ENCODE data around the gene TAL1.

Gene TAL1

DNA sequence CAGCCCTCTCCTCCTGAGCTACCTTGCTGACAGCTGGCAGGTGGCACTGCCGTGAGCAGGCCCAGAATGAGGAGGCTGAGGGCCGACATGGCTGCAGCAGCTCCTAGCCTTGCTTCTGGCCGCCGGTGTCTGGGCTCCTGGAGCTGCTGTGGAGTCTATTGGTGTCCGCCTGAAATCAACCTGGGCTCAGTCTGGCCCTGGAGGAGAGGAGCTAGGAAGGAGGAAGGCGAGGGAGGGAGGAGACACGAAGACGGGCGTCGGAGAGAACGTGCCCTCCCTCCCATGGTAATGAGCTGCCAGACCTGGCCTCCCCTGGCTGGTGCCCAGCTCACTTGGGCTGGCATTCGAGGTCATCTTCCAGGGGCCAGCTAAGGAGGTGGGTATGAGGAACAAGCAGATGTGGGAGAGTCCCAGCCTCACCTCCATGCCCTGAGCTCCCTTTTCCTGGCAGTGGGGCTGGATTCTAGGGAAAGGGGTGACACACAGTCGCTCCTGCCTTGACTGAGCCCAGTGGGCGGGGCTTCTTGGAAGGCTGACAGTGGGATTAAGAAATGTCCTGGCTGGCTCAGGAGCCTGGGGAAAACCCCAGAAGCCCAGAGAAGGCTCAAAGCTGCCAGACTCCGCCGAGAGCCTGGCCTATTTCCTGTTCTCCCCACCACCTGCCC, 42.0 kb downstream of the TAL1 start, which contains the start of gene PDZK1IP1:
TSS of gene PDZK1IP1 (minus strand) at position 193 of the 665 bp plus-strand sequence. CDS start at position 89, 104 bp downstream.
- DNase-seq (ENCODE audit: extremely low read depth in 1 of 2, low read depth in 1 of 2): no peak

DNA sequence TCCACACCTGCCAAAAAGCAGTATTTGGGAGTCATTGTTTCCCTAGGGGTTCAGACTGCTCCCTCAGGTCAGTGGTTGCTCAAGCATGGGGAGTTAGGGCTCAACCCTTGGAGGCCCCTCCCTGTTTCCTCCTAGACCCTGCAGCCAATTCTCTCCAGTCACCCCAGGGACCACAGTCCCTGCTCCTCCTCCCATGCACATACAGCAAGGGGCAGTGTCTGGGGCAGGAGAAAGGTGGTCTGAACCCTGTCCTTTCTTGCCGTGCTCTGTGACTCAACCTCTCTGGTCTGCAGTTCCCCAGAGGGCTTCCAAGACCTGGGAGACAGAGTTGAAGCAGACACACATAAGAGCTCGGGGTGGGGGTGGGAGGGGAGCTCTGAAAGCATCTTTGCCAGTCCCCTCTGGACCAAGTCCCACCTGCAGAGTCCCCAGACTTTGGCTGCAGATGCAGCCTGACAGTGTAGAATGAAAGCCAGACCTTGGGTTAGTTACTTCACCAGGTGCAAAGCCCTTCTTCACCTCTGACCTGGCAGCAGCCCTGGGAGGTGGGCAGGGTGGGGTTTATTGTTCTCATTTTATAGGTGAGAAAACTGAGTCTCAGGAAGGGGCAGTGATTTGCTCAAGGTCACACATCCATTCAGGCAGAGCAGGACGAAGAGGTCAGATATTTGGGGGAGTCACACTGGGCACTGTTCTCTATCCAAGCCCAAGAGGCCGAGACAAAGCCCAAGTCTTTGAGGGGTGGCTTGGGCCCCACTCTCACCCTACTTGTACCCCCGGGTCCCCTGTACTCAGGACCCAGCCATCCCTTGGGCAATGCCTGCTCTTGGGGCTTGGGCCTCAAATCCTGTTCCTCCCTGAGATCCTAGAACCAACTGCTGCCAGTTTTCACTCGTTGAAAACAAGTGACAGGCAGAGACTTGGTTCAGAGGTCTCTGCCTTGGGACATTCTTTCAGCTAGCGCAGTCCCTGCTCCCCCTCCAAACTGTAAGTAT, 42.9 kb downstream of the TAL1 start:
- no peak for DNase-seq (ENCODE audit: extremely low read depth in 1 of 2, low read depth in 1 of 2)

DNA sequence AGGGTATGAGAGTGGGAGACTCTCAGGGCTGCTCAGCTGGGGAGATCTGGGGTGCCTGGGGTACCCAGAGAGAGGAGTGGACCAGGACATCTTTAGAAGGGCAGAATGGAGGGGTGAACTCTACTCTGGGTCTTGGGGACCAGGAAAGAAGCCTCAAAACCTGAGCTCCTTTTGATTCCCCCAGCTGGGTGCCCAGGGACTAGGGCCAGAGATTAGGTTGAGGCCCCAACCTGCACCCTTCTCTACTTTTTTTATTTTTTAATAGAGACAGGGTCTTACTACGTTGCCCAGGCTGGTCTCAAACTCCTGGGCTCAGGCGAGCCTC, 44.1 kb downstream of the TAL1 start:
- no peak for DNase-seq (ENCODE audit: extremely low read depth in 1 of 2, low read depth in 1 of 2)

DNA sequence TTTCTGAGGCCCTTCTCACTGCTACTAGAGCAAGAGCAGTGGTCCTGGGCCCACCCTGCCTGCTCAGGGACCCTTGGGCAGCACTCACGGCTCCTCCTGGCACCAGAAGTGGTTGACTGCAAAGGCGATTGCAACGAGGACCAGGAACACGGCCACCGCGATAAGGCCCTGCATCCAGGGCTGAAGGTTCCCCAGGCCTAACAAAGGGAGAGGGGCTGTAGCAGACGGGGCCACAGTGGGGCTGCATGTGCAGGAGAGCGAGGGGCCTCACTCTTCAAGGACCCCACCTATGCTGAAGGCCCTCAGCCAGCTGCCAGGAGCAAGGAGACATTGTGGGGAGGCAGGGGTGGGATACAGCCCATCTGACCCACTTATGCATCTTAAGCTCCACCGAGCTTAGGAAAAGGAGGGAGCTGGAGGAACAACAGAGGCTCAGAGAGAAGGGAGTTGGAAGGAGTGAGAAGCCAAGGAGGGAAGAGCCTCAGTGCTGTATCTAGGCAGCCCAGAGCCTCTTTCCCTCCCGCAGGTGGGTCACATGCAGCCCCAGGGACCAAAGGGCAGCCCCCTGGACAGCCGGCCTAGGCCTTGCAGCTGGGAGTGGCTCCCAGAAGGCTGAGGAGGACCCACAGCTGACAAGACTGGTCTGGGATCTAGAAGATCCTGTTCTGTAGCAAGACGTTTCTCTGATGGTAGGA, 44.6 kb downstream of the TAL1 start:
- no peak for DNase-seq (ENCODE audit: extremely low read depth in 1 of 2, low read depth in 1 of 2)

DNA sequence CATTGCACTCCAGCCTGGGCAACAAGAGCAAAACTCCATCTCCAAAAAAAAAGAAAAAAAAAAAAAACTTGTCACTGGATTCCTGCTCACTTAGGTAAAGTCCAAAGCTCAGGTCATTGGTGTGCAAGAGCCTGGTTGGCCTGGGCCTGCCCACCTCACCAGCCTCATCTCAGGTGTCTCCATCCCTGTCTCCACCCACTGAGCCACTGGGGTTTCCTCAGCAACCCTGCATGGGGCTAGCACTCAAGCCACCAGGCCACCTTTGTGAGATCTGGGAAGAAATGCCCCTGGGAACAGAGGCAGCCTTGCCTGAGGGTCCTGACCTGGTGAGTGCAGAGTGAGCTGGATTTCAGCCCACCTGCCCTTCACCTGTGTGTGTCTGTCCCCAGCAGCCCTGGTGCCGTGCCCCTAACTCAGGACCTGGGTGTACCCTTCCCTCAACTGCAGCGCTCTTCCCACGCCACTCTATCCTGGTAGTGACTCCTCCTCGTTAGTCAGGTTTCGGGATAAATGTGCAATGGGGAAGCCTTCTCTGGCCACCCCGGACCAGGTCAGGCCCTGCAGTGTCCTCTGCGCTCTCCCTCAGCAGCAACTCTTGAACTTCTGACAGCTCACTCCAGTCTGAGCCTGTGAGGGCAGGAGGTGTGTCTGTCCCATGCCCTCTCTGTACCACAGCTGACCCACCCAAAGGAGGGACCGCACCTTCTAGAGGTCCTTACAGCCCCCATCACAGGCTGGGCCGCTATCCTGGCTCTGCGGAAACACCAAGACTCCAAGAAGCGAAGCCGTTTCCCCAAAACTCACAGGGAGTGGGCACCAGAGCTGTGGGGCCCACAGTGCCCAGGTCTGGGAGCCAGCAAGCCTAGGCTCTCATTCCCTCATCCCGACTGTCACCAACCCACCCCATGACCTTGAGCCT, 45.5 kb downstream of the TAL1 start:
- no peak for DNase-seq (ENCODE audit: extremely low read depth in 1 of 2, low read depth in 1 of 2)

DNA sequence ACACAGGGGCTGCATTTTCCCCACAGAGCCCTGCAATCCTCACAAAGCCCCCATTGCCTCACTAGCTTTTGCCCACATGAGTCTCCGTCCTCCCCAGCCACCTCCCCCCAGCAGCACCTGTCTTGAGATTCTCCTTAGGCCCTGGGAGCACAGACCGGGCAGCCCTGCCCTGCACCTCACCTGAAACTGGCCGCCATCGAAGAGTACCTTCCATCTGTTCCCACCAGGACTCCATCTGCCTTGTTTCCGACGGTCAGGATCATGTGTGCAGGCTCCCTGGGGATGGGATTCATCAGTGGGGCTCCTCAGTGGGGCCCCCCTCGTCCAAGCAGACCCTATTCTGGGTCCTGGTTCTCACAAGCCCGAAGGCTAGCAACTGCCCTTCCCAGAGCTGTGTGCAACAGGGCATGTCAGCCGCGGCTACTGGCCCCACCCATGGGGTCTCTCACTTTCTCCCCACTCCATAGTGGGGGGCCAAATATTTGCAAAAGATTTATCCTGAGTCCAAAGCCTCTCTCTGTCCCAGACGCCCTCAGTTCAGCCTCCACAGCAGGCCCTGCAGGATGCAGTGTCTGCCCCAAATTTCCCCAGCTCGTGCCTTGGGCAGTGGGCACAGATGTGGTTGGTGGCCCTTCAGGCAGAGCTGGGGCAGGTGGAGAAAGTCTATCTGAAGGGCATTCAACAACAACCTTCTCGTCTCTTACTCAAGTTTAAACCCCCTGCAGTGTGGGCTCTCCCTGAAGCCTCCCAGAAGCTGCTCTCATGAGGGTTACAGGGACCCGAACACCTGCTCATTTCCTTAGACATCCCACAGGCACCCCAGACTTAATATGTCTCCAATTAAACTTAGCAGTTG, 47.0 kb downstream of the TAL1 start:
- DNase-seq (ENCODE audit: extremely low read depth in 1 of 2, low read depth in 1 of 2): no peak

DNA sequence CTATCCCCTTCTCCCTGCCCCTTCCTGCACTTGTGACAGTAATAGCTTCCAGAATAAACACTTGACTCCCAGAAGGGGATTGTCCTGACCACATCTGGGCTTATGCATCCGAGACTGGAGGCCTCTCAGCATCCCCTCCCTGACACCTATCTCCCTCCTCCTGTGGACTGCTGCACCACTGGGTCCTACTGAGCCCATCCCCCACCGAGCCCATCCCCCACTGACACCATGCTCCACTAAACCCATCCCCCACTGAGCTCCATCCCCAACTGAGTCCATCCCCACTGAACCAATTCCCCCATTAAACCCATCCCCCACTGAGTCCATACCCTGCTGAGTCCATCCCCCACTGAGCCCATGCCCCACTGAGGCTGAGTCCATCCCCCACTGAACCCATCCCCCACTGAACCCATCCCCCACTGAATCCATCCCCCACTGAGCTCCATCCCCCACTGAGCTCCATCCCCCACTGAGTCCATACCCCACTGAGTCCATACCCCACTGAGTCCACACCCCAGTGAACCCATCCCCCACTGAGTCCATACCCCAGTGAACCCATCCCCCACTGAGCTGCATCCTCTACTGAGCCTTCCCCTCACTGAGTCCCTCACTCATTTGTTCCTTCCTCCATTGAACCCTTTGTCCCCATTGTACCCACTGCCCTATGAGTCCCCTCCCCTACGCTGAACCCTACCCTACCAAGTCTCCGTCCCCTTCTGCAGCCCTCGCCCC, 47.8 kb downstream of the TAL1 start:
- no peak for DNase-seq (ENCODE audit: extremely low read depth in 1 of 2, low read depth in 1 of 2)

DNA sequence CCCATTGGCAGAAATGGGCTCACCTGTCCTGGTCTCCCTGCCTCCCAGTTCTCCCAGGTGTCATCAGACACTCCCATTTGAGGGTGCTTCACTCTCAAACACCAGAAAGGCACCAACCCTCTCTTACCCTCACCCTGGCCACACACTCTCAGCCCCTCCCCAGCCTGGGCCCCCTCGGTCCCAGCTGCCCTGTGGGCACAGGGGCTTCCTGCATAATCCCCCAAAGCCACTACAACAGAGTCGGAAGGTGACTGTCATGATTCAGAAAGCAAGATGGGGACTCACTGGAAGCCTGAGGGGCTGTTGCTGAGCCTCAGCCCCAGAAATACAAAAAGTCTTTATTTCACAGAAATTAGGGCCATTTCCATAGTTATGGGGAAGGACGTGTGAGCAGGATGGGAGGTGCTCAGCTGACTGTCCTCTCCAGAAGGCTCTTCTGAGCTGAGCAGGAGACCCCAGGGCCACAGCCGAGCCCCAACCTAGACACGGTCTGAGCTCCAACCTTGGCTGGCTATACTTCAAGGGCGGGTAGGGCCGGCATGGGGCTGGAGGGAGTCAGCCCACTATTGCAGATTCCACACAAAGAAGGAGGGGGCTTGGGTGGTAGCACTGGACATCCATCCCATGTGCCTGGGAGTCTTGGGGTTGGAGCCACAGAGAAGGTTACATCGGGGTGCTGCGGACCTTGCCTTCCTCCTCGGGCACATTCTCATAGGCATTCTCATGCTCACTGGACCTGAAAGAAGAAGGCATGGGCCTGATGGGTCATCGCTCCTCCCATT, 48.5 kb downstream of the TAL1 start:
- no peak for DNase-seq (ENCODE audit: extremely low read depth in 1 of 2, low read depth in 1 of 2)

DNA sequence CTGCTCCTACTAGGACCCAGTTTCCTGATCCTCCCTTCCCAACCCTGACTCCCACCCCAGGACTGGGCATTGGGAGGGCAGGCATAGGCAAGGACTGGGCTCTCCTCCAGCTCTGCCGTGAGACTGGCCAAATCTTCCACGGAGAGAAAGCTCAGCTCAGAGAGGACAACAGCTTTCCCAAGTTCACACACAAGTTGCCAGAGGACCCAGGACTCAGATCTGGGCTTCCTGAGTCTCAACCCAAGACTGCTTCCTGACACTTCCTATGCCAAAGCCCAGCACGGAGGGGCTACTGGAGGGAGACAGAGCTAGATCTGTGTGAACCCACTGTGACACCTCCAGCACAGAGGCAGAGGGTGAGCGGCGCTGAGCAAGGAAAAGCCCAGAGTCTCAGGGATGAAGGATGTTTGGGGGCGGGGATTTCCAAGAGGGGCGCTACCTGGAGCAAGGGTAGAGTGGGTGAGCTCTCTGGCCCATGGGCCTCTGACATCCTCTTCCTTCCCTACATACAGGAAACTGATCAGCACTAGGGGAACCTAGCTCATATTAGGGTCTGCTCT, 49.3 kb downstream of the TAL1 start:
- no peak for DNase-seq (ENCODE audit: extremely low read depth in 1 of 2, low read depth in 1 of 2)

DNA sequence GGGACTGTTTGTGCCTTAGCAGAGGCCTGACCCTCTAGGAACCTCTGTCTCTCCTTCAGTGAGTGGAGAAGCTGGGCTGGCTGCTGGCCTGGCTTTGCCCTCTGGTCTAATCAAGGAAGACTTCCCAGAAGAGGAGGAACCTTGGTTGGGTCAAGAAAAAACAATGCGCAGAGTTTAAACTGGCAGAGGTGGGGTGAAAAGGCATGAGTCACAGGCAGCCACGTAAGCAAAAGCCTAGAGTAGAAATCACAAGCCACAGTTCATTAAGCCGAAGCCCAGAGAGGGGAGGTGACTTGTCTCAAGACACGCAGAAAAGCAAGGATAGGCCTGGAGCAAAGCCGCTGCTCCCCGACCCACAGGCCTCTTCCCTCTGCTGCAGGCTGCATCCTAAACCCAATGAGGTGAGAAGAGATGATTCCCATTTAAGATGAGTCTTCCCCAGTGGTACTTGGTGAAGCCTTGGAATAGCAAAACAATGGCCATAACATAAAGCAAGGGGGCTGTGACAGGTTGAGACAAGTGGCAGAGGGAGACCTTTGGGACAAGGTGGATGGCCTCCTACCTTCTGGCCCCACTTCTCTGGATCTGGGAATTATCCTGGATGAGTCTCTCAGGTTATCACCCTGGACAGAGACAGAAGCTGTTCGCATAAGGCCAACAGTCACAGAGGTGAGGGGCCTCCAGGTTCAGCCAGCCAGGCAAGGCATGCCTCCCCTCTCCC, 49.9 kb downstream of the TAL1 start:
- no peak for DNase-seq (ENCODE audit: extremely low read depth in 1 of 2, low read depth in 1 of 2)

DNA sequence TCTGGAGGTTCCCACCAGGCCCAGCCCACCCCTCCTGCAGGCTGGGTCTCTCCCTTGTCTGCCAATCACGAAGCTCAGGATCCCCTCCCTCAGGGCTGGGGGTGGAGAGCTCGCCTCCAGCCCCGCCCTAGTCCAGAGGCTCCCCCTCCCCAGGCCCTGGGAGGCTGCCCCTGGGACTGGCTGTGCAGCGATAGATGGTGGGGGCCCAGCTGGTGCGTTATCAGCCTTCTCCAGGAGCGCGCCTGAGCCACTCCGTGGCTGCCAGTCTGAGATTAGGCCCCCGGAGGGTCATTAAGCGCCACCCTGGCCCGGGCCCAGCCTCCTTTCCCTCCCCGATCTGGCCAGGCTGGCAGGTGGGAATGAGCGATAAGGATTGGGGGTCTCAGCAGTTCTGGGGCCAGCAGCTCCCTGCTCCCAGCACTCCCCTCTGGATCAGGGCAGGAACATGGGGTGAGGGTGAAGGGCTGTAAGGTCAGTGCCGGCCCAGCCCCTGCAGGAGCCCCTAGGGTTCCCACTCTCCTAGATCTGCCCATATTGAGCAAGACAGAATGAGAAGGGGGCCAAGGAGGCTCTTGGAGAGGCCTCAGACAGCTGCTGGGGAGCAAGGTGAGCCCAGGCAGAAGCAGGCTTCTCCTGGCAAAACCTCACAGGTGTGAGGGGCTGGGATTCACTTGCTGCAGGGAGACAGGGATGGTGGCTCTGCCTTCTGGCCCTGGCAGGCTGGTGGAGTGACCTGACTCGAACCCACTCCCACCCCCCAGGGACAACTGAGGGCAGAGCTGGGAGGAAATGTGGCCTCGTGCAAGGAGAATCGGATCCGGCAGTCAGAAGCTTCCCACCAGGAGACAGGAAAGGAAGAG, 50.7 kb downstream of the TAL1 start:
- no peak for DNase-seq (ENCODE audit: extremely low read depth in 1 of 2, low read depth in 1 of 2)

DNA sequence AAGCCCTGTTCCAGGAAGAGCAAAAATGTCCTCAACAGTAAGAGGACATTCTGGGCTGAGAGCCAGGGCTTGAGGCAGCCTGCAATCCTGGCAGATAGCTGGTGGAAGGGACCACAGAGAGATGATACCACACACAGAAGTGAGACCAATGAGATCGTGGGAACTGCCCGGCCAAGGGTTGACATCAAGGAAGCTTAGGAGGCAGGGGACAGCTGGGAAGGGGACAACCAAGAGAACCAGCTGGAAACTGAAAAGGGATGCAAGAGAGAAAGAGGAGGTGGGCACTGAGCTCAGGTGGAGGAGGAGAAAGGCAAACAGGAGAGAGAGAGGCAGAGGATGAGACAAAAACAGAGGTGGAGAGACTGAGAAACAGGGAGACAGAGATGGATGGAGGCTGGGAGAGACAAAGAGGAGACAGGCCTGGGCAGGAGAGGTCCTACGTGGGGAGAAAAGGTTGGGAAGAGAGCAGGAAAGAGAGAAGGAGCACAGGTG, 51.4 kb downstream of the TAL1 start:
- no peak for DNase-seq (ENCODE audit: extremely low read depth in 1 of 2, low read depth in 1 of 2)

DNA sequence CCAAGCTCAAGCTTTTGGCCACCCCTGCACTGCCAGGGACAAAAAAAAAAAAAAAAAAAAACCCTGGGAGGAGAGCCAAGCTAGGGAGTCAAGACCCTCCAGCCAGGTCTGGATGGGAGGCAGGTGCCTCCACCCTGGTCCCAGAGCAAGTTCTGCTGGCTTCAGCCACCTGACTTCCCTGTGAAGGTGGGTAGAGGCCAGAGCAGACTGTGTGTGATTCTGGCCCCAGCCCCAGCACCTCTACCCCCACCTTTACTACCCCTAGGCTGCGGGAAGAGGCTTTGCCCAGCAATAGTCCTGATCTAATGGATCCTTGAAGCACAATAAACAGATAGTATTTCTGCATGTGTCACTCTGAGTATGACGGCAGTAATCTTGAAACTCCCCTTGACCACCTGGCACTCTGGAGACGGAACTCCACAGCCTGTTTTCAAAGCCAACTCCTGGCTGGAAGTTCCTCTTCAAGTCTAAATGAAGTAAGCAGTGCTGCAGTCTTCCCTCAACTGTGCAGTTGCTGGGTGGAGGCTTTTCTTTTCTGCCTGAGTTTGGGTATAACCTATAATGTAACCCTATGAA, 51.9 kb downstream of the TAL1 start:
- no peak for DNase-seq (ENCODE audit: extremely low read depth in 1 of 2, low read depth in 1 of 2)

DNA sequence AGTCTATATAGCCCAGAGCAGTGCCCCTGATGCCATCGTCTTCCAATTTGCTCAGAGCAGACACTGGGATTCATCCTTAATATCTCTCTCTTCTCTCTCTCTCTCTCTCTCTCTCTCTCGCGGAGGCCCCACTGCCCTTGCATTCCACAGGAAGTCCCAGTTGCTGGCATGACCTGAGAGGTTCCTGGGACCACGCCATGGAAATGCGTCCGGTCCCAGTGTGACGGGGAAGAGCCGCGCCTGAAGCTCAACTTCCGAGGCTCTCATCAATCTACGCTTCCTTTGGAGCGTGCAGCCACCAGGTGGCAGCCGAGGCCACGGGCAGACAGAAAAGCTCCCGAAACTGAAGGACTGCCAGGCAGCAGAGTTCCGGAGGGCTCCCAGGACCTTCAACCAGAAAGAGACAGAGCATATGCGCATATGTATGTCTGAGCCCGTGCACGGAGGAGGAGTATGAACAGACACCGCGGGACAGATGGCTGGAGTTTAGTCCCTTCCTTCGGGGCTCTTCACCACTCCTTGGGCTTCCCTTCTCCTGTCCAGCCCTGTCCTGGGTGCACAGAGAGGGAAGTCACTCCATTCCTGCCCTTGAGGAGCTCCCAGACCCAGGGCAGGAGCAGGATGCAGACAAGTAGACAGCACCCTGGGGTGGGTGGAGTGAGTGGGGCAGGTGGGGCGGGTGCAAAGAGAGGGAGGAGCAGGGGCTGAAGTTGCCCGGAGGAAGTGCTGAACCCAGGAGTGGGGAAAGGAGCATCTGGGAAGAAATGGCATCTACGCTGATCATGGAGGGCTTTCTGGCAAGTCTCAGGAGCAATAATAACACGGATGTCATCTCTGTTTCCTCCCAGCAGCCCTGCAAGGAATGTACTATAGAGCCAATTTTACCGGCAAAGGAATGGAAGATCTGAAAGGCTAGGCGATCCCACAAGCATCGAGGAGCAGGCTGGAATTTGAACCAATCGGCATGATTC, 52.7 kb downstream of the TAL1 start:
- peak; percentile 54 to 67 for DNase-seq (ENCODE audit: extremely low read depth in 1 of 2, low read depth in 1 of 2)

DNA sequence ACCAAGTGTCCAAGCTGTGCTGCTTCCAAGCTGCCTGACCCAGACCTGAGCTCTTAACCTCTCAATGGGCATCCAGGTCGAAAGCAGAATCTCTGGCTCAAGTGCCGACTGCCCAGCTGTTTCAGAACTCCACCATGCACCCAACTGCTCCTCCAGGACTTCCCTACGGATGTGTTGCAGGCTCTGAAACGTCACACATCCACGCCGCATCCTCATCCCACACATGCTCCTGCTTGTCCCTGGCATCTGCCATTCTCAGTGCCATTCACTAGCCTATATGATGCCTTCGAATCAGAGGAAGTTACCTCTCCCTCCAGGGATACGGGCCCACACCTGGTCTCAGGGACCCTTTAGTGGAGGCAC, 53.4 kb downstream of the TAL1 start:
- DNase-seq (ENCODE audit: extremely low read depth in 1 of 2, low read depth in 1 of 2): no peak
